SU-DHL-6 (cell line): ENCODE results near the gene APELA.

Experiments used
- EZH2phosphoT487 ChIP-seq: fragments of 200-600 bp; sonication (generic), shearing (Covaris generic); conservative IDR thresholded peaks from 2 replicates; pipeline ENCODE4 v1.6.1; 2018; ENCODE audit warnings: mild to moderate bottlenecking, antibody characterized with exemption, low read length, moderate library complexity, mixed read lengths
- TF ChIP-seq, protein P1 (sequence below): fragments of 200-600 bp; sonication (generic); IDR thresholded peaks from one replicate; pipeline ENCODE4 v1.5.1; 2017; ENCODE audit warnings: antibody characterized with exemption, mild to moderate bottlenecking, low read length, moderate library complexity; ENCODE audit not compliant: insufficient read depth, poor library complexity, severe bottlenecking

DNA sequence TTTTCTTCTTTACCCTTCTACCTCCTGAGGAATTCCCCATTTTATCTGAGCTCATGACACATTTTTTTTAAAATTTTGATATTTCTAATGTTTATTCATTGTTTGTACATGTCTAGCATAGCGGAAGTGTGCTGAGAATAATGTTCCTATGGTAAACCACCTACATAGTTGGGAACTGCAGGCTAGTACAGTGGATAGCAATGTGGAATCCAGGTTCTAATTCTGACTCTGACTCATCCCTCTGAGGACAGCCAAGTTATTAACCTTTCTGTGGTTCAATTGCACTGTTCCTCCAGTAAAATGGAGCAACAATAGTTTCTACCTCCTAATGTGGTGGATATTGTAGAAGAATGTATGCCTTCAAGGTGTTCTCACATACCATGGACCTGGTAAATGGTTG is 20.6 kb upstream of the APELA start:
- TF ChIP-seq, protein P1, sequence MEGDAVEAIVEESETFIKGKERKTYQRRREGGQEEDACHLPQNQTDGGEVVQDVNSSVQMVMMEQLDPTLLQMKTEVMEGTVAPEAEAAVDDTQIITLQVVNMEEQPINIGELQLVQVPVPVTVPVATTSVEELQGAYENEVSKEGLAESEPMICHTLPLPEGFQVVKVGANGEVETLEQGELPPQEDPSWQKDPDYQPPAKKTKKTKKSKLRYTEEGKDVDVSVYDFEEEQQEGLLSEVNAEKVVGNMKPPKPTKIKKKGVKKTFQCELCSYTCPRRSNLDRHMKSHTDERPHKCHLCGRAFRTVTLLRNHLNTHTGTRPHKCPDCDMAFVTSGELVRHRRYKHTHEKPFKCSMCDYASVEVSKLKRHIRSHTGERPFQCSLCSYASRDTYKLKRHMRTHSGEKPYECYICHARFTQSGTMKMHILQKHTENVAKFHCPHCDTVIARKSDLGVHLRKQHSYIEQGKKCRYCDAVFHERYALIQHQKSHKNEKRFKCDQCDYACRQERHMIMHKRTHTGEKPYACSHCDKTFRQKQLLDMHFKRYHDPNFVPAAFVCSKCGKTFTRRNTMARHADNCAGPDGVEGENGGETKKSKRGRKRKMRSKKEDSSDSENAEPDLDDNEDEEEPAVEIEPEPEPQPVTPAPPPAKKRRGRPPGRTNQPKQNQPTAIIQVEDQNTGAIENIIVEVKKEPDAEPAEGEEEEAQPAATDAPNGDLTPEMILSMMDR, result no peak
- no peak for TF ChIP-seq EZH2phosphoT487
